ENCODE results near the gene TLCD1.

DNA sequence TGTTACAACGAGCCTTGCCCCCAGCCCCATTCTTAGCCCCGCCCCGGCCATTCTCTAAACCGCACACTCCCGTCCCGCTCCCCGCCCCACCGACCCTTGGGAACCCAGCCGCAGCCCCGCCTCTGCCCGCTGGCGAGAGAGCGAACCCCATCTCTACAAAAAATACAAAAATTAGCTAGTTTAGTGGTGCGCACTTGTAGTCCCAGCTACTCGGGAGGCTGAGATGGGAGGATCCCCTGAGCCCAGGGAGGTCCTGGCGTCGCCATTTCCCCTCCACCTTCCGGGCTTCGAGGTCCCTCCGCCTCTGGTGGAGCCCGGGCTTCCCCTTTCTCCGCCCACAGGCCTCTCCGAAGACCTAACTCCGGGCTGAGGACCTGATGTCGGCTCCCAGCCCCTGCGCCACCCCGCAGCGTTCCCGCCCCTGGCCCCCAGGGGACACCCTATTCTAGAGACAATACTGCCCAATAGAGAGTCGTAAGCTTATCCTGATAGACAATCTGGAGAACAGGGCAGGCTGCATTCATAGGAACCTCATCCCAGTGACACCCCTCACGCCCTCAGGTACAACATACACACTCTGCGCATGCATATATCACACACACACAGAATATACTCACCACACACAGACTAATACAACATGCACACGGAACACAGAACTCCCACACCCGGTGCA lies 13.9 kb downstream of the TLCD1 start:
- TF ChIP-seq, protein P1, sequence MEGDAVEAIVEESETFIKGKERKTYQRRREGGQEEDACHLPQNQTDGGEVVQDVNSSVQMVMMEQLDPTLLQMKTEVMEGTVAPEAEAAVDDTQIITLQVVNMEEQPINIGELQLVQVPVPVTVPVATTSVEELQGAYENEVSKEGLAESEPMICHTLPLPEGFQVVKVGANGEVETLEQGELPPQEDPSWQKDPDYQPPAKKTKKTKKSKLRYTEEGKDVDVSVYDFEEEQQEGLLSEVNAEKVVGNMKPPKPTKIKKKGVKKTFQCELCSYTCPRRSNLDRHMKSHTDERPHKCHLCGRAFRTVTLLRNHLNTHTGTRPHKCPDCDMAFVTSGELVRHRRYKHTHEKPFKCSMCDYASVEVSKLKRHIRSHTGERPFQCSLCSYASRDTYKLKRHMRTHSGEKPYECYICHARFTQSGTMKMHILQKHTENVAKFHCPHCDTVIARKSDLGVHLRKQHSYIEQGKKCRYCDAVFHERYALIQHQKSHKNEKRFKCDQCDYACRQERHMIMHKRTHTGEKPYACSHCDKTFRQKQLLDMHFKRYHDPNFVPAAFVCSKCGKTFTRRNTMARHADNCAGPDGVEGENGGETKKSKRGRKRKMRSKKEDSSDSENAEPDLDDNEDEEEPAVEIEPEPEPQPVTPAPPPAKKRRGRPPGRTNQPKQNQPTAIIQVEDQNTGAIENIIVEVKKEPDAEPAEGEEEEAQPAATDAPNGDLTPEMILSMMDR (IDR thresholded peaks at IDR 0.05): no peak
- no peak for TF ChIP-seq POLR2A (IDR thresholded peaks at IDR 0.05)
